A549 (cell line): ENCODE data around the gene ARHGEF6.

Experiments
- CEBPB ChIP-seq, 2 experiments: fragments of >200 bp in 1 of 2; sonication (Bioruptor Twin) in 1 of 2; formaldehyde crosslinking in 1 of 2; IDR thresholded peaks; 2 replicates each; pipeline ENCODE4 v1.6.1; 2012 to 2016
- EHMT2 ChIP-seq: fragments of 200-600 bp; sonication (generic); IDR thresholded peaks from 2 replicates; pipeline ENCODE4 v1.6.1; 2016; ENCODE audit warnings: antibody characterized with exemption, low read depth, mild to moderate bottlenecking, moderate library complexity
- JUNB ChIP-seq: fragments of >200 bp; sonication (Bioruptor Twin); formaldehyde crosslinking; IDR thresholded peaks from 2 replicates; pipeline ENCODE4 v1.6.1; 2016
- POLR2A ChIP-seq: IDR thresholded peaks from 2 replicates; pipeline ENCODE4 v1.6.1; 2012; ENCODE audit warnings: mild to moderate bottlenecking, low read length
- REST ChIP-seq: fragments of 200-600 bp; sonication (generic); IDR thresholded peaks from 2 replicates; pipeline ENCODE4 v1.6.1; 2016; ENCODE audit warnings: antibody characterized with exemption, mild to moderate bottlenecking, moderate library complexity
- TF ChIP-seq, protein P1 (sequence below): fragments of 250-450 bp; sonication (Bioruptor Pico); IDR thresholded peaks from 2 replicates; pipeline ENCODE4 v1.5.0; 2020; ENCODE audit warnings: low read depth, mild to moderate bottlenecking, moderate library complexity
- TF ChIP-seq, protein P2 (sequence below): fragments of >200 bp; sonication (Bioruptor Twin); formaldehyde crosslinking; IDR thresholded peaks from 3 replicates; pipeline ENCODE4 v1.5.1; 2016

GRCh38 chrX:136822337-136823095 is 41.8 kb upstream of the ARHGEF6 start:
- TF ChIP-seq JUNB (no peak), POLR2A (no peak), REST (no peak), CEBPB (IDR thresholded peaks at IDR 0.05) (no peak), EHMT2 (no peak)
- TF ChIP-seq, protein P1, sequence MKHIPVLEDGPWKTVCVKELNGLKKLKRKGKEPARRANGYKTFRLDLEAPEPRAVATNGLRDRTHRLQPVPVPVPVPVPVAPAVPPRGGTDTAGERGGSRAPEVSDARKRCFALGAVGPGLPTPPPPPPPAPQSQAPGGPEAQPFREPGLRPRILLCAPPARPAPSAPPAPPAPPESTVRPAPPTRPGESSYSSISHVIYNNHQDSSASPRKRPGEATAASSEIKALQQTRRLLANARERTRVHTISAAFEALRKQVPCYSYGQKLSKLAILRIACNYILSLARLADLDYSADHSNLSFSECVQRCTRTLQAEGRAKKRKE, result no peak
- TF ChIP-seq, protein P2, sequence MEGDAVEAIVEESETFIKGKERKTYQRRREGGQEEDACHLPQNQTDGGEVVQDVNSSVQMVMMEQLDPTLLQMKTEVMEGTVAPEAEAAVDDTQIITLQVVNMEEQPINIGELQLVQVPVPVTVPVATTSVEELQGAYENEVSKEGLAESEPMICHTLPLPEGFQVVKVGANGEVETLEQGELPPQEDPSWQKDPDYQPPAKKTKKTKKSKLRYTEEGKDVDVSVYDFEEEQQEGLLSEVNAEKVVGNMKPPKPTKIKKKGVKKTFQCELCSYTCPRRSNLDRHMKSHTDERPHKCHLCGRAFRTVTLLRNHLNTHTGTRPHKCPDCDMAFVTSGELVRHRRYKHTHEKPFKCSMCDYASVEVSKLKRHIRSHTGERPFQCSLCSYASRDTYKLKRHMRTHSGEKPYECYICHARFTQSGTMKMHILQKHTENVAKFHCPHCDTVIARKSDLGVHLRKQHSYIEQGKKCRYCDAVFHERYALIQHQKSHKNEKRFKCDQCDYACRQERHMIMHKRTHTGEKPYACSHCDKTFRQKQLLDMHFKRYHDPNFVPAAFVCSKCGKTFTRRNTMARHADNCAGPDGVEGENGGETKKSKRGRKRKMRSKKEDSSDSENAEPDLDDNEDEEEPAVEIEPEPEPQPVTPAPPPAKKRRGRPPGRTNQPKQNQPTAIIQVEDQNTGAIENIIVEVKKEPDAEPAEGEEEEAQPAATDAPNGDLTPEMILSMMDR, result no peak
